NB4 (cell line): ENCODE data around the gene SARNP.

Experiments used
- DNase-seq: peaks from one replicate; pipeline ENCODE4 v3.0.0; 2010; ENCODE audit warnings: low read depth
- H3K4me3 ChIP-seq: one replicate; pipeline ENCODE4 v1.5.1; 2011; ENCODE audit warnings: mild to moderate bottlenecking, low read depth, low read length, moderate library complexity
- MYC ChIP-seq: IDR thresholded peaks from 2 replicates; pipeline ENCODE4 v1.6.1; 2011; ENCODE audit warnings: low read depth, low read length
- POLR2A ChIP-seq: IDR thresholded peaks from 2 replicates; pipeline ENCODE4 v1.6.1; 2011; ENCODE audit warnings: mild to moderate bottlenecking; ENCODE audit not compliant: insufficient read length; ENCODE audit errors: extremely low read depth
- TF ChIP-seq, protein P1 (sequence below): IDR thresholded peaks from 2 replicates; pipeline ENCODE4 v1.6.1; 2011; ENCODE audit warnings: low read depth, low read length
- TF ChIP-seq, protein P2 (sequence below): IDR thresholded peaks from one replicate; pipeline ENCODE4 v1.5.1; 2012; ENCODE audit warnings: low read depth, low read length

SARNP gene

DNA sequence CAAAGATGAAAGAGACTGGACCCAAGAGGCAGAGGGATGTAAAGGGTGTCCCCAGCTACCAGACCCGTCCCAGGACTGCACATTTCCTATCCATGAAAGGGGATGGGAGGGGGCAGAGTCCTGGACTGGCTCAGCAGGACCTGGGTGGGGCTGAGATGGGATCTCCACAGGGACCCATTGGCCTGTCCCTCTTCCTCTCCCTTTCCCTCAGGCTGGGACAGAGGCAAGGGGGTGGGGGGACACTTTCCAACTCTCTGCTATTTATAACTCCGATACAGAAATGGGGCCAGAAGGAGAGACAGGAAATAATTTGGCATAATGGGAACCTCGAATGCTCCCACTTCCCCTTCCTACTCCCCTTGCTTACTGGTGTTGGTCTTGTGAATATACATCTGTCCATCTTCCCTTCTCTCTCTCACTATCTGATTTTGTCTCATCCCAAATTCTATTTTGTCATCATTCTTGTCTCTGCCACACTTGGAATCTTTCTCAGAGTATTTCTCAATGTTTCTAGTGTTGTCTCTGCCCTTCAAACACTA, 108.8 kb downstream of the SARNP start:
- no peak overlapping the region for H3K4me3 ChIP-seq
- TF ChIP-seq, protein P1, sequence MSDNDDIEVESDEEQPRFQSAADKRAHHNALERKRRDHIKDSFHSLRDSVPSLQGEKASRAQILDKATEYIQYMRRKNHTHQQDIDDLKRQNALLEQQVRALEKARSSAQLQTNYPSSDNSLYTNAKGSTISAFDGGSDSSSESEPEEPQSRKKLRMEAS, result no peak
- TF ChIP-seq MYC (no peak), POLR2A (no peak)
- TF ChIP-seq, protein P2, sequence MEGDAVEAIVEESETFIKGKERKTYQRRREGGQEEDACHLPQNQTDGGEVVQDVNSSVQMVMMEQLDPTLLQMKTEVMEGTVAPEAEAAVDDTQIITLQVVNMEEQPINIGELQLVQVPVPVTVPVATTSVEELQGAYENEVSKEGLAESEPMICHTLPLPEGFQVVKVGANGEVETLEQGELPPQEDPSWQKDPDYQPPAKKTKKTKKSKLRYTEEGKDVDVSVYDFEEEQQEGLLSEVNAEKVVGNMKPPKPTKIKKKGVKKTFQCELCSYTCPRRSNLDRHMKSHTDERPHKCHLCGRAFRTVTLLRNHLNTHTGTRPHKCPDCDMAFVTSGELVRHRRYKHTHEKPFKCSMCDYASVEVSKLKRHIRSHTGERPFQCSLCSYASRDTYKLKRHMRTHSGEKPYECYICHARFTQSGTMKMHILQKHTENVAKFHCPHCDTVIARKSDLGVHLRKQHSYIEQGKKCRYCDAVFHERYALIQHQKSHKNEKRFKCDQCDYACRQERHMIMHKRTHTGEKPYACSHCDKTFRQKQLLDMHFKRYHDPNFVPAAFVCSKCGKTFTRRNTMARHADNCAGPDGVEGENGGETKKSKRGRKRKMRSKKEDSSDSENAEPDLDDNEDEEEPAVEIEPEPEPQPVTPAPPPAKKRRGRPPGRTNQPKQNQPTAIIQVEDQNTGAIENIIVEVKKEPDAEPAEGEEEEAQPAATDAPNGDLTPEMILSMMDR, result no peak
- DNase-seq, result no peak

DNA sequence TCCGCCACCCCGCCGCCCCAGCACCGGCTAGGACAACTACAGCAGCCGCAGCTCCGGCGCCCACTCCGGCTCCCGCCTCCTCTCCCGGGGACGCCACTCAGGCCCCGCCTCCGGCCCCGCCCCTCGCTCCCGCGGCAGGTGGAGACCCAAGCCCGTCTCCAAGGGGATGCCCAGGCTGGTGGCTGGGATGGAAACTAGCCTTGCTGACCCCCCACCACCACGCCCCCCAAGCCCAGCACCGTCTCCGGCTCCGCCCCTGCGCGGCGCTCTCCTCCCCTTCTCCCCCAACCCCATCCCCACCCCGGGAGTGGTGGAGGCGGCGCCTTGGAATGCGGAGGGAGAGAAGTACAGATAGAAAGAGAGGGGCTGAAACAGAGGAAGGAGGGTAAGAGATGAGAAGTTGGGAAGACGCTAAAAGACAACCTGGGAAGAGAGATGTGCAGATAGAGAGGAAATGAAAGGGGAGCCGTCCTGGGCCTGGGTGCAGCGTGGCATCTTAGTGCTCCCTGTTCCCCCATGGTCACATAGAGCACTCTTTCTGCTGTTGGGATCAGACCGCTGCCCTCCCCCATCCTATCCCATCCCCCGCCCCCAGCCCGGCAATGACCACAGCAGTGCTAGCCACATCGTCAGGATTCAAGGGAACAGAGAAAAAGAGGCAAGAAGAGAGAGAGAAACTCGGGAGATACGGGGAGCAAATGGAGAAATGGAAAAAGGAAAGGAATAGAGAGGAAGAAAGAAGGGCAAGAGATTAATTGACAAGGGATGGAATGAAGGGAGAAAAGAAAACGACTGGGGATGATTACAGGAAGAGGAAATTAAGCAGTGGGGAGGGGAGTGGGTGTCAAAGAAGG, 109.5 kb downstream of the SARNP start, which contains the start of gene ITGA7:
Gene ITGA7, minus strand, starts transcription at position 64 of the 854 bp plus-strand sequence. CDS start 222 bp downstream, outside the sequence.
- no peak for TF ChIP-seq POLR2A
- TF ChIP-seq, protein P2, result no peak
- TF ChIP-seq, protein P1, result no peak
- no peak for TF ChIP-seq MYC
- peak; percentile 41 for DNase-seq
- no peak within 1 kb of the TSS for H3K4me3 ChIP-seq
